SW 1271 (cell line): ENCODE data around the gene MAPKAPK2.
A peak's percentile ranks its signal among the peaks of the same experiment; 100 is the strongest.

ENCODE experiments used
- DNase-seq, 2 experiments: peaks; one replicate each; lab custom pipeline; 2025; lab: John Stamatoyannopoulos, UW

Gene MAPKAPK2

DNA sequence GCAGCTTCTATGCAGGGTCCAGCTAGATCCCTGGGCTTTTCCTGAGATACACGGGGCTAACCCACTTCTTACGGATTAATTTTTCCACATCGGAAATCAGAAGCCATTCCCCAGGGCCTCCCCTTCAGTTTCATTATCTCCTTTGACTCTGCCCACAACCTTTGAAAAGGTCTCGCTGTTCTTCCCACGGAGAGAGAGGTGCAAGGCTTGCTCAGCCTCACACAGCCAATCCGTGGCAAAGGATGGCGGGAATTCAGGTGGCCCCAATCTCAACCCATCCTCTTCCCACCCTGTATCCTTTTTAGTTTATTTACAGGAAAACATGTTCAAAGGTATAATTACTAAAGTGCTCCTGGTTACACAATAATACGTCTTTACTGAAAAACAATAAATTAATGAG, 702 bp upstream of the MAPKAPK2 start:
- no peak for DNase-seq

GRCh38 chr1:206685334-206685768, 646 bp downstream of the MAPKAPK2 start:
- no peak for DNase-seq

DNA sequence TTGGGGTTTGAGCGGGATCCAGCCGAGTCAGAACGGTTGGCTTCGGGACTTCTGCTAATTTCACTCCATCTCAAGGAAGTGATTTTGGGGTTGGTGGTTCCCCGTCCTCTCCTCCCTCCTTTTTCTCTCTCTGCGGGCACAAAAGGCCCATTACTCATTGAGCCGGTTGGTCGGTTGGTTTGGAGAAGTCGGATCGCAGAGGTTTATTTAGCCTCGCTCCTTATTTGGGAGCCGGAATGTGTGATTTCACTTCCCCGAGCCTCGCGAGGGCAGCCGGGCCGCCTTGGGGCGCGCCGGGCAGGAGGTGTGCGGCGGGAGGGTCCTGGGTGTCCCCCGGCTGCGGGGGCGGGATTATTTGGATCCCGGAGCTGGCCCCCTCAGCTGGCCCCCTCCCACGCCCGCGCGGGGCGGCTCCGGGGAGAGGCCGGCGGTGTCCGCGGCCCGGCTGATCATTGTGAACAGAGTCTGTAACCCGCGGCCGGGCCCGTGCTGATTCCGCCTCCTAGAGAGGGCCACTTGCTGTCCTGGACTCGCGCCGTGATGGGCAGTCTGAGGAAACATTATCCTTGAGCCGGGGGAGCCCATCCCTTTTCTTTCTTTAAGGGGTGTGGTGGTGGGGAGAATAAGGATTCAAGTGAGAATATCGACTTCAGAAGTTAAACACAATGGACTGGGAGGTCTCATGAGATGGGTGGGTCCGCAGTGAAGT, 1.2 kb downstream of the MAPKAPK2 start:
- peak in 1 of 2 experiments; percentile 2 for DNase-seq

- no peak for DNase-seq
Observed at GRCh38 chr1:206686478-206687249, 2.0 kb downstream of the MAPKAPK2 start.

DNA sequence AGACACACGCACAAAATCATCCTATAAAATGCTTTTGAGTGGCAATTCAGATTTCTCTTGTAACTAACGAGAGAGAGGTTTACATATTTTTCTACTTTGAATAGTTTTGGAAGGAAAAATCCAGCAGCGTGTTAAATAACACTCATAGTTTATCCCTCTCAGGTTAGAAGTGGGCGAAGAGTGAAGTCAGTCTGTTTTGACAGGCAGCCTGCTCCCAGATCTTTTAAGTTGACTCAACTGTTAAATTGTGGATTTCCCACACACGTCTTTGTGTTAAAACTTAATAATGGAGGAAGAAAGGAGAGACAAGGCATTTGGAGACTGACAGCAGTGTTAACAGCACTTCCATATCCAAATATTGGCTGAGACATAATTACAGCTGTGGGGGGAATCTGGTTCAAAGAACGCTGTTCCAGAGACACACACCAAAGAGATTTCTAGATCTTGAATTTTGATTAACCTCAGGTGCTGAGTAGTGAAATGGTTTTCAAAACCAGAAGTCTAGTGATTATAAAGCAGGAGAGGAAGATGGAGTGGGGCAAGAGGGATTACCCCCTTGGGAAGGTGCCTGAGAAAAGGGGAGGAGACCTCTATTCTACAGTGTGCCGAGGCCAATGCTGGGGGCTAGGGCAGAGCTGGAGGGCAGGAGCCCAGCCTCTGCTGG, 2.7 kb downstream of the MAPKAPK2 start:
- no peak for DNase-seq

DNA sequence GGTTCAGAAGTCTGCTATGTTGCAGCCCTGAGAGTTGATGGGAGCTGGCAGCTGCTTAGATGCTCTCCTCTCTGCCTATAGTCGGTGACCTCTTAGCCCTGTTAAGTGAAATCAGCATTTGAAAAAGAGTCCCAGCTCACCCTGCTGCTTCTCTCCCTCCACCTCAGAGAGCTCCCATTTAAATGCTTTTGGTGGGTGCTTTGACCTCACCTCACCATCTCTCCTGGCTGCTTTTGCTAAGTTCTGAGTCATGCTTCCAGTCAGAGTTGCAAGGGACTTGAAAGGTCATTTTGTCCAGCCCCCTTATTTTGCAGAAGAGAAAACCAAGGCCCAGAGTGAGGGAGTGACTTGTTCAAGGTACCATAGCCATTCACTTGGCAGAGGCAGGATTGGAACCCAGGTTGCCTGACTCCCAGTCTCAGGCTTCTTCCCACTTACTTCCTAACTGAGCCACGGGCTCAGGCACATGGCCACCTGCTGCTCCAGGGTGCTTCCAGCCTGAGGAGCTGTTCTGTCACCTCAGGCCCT, 3.3 kb downstream of the MAPKAPK2 start:
- DNase-seq: no peak

DNA sequence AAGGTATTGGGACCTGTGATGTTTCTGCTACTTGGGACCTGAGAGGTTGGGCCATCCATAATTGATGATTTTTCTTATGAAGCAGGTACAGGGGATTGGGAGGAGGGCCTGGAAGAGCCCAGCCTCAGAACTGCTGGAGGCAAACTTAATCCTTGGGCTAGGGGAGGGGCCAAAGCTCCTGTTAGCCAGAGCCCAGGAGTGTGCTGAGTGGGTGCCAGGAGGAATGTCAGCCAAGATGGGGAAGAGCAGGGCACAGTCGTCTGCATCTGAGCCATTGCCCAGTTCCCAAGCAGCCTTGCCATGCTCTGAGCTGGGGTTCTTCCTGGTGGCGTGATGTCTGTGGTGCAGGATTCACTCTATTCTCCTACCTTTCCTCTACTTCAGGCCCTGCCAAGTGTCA, 5.8 kb downstream of the MAPKAPK2 start:
- DNase-seq: no peak

- DNase-seq: no peak
Observed at GRCh38 chr1:206691604-206692003, 6.9 kb downstream of the MAPKAPK2 start.

DNA sequence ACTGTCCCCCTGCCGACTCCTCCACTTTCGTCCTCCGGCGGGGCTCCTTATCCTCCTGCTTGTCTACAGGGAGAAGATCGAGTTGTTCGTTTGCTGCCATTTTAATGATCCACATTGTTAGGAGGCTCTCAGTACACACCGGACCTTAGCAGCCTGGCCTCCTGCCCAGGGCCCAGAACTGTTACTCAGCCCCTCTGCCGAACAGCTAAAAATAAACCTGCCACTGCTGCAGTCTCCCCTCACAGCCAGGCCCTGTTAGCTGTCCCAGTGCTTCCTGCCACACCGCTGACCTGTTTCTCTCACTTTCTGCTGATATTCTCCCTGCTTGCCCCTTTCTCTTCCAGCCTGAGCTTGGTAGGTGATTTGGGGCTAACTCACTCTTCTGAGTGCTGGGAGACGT, 8.3 kb downstream of the MAPKAPK2 start:
- DNase-seq: no peak

- no peak for DNase-seq
Observed at GRCh38 chr1:206693592-206693991, 8.9 kb downstream of the MAPKAPK2 start.

- no peak for DNase-seq
Observed at GRCh38 chr1:206694171-206695124, 9.7 kb downstream of the MAPKAPK2 start.

- DNase-seq: no peak
Observed at GRCh38 chr1:206695733-206696132, 11.0 kb downstream of the MAPKAPK2 start.

DNA sequence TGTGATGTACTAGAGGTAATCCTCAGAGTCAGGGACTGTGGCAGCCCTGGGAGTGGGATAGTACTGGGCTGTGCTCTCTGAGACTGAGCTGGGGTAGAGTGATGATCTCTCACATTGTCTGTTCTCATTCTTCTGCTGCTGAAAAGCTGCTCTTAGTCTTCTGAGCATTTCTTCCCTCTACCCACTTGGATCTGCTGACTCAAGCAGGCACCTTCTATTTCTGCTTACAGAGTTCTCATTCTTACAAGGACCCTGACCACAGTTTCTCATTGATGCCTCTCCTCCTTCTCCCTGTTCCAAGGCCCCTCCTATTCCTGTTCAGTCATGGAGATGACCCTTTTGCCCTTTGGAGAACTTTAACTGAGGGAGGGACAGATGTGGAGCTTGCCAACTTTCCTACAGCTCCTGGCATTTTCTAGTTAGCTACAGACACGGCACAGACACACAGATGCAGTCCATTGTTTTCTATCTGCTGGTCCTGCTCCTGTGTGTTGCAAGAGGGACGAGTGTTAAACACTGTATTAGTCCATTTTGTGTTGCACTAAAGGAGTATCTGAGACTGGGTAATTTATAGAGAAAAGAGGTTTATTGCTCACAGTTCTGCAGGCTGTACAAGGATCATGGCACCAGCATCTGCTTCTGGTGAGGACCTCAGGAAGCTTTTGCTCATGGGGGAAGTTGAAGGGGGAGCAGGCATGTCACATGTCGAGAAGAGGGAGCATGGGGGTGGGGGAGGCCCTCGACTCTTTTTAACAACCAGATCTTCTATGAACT, 12.3 kb downstream of the MAPKAPK2 start:
- DNase-seq: no peak

DNA sequence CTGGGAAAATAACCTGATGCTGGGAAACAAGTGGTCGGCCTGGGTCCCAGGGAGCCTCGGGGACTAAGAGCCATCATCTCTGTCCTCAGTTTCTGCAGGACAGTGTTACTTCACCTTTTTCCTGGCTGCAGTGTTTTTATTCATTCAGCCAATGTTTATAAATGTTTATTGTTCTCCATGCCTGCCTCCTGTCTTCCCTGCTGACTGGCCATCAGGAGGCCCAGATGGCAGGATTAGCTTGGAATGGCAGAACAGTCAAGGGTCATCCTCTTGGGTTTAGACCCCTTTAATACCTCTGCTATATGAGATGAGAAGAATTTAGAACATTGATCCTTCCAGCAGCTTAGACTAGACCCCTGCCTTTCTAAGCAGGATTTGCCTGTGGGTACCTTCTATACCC, 13.3 kb downstream of the MAPKAPK2 start:
- no peak for DNase-seq

- DNase-seq: no peak
Observed at GRCh38 chr1:206699000-206699586, 14.4 kb downstream of the MAPKAPK2 start.

GRCh38 chr1:206699626-206700025, 14.9 kb downstream of the MAPKAPK2 start:
- no peak for DNase-seq

DNA sequence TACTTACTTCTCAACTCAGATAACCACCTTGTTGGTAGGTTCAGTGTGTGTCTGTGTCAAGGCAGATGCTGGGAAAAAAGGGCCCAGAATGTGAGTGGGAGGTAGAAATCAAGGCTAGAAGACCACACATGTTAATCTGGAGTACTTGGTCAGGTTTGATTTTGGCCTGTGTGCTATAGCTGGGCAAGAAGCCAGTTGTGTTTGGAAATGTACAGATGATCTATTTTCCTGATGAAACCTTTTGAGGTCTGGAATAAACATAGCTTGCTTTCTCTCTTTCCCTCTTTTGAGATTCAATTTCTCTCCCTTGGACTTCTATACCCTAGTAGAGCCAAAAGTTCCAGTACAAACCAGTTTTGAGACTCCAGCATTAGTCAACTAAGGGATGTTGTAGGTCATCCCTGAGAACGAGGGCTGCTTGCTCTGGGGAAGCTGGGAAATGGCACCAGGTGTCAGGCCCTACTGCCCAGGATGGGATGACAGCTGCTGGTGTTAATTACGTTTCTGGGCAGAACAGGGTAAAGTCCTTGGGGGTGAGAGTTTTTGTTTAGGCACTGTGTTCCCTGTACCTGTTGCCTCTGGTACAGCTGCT, 15.8 kb downstream of the MAPKAPK2 start:
- DNase-seq: no peak

DNA sequence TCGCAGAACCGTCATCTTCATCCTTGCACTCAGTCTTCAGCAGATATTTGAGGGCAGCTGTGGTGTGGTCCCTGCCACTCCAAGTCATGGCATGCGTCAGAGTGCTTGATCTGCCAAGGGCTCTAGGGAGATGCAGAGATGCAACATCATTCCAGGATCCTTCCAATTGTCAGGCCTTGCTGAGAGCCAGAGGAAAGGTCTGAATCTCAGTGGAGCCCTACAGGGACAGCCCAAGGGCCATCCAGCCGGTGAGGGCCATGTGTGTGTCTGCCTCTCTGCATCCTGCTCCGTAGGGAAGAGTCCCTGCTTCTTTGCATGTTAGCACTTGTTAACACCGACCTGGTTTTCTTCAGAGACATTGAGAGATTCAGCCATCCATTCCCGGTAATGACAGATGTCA, 17.6 kb downstream of the MAPKAPK2 start:
- no peak for DNase-seq

- DNase-seq: no peak
Observed at GRCh38 chr1:206702803-206703202, 18.1 kb downstream of the MAPKAPK2 start.

- no peak for DNase-seq
Observed at GRCh38 chr1:206703661-206704060, 19.0 kb downstream of the MAPKAPK2 start.
